Measurements from ENCODE around the gene GRM8.

DNA sequence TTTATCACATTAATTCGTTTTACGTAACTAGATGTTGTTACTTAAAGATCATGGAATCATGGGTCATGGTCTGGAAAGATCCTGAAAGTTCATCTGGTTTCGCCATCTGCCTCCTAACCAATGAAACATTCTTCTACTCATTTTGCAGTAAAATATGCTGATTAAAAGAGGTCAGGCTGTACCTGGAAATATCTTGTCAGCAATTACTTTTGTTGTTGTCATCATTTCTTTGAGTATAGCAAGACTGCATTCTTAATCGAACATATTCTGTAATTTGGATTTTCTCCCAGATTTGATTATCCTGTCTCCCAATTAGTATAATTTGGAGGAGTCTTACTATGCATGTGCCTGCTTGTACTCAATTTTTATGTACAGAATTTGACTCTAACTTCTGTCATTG lies 833.7 kb downstream of the GRM8 start:
- TF ChIP-seq, protein P1, sequence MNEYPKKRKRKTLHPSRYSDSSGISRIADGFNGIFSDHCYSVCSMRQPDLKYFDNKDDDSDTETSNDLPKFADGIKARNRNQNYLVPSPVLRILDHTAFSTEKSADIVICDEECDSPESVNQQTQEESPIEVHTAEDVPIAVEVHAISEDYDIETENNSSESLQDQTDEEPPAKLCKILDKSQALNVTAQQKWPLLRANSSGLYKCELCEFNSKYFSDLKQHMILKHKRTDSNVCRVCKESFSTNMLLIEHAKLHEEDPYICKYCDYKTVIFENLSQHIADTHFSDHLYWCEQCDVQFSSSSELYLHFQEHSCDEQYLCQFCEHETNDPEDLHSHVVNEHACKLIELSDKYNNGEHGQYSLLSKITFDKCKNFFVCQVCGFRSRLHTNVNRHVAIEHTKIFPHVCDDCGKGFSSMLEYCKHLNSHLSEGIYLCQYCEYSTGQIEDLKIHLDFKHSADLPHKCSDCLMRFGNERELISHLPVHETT (CRISPR knock-in tag; conservative IDR thresholded peaks at IDR 0.05 in 1 of 2, IDR thresholded peaks at IDR 0.05 in 1 of 2) = no peak
- TF ChIP-seq, protein P2, sequence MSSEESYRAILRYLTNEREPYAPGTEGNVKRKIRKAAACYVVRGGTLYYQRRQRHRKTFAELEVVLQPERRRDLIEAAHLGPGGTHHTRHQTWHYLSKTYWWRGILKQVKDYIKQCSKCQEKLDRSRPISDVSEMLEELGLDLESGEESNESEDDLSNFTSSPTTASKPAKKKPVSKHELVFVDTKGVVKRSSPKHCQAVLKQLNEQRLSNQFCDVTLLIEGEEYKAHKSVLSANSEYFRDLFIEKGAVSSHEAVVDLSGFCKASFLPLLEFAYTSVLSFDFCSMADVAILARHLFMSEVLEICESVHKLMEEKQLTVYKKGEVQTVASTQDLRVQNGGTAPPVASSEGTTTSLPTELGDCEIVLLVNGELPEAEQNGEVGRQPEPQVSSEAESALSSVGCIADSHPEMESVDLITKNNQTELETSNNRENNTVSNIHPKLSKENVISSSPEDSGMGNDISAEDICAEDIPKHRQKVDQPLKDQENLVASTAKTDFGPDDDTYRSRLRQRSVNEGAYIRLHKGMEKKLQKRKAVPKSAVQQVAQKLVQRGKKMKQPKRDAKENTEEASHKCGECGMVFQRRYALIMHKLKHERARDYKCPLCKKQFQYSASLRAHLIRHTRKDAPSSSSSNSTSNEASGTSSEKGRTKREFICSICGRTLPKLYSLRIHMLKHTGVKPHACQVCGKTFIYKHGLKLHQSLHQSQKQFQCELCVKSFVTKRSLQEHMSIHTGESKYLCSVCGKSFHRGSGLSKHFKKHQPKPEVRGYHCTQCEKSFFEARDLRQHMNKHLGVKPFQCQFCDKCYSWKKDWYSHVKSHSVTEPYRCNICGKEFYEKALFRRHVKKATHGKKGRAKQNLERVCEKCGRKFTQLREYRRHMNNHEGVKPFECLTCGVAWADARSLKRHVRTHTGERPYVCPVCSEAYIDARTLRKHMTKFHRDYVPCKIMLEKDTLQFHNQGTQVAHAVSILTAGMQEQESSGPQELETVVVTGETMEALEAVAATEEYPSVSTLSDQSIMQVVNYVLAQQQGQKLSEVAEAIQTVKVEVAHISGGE (CRISPR knock-in tag; IDR thresholded peaks at IDR 0.05) = no peak
- TF ChIP-seq, protein P3, sequence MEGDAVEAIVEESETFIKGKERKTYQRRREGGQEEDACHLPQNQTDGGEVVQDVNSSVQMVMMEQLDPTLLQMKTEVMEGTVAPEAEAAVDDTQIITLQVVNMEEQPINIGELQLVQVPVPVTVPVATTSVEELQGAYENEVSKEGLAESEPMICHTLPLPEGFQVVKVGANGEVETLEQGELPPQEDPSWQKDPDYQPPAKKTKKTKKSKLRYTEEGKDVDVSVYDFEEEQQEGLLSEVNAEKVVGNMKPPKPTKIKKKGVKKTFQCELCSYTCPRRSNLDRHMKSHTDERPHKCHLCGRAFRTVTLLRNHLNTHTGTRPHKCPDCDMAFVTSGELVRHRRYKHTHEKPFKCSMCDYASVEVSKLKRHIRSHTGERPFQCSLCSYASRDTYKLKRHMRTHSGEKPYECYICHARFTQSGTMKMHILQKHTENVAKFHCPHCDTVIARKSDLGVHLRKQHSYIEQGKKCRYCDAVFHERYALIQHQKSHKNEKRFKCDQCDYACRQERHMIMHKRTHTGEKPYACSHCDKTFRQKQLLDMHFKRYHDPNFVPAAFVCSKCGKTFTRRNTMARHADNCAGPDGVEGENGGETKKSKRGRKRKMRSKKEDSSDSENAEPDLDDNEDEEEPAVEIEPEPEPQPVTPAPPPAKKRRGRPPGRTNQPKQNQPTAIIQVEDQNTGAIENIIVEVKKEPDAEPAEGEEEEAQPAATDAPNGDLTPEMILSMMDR (IDR thresholded peaks at IDR 0.05 in 2 of 3, conservative IDR thresholded peaks at IDR 0.05 in 1 of 3; ENCODE audit: insufficient read depth in 2 of 3, low read depth in 1 of 3, low read length in 3 of 3) = no peak
- no peak for TF ChIP-seq ELF1 (tag; IDR thresholded peaks at IDR 0.05)

All from K562 (cell line).